PC-3 (cell line): ENCODE measurements around the gene PRRC1.

ENCODE experiments used
- CTCF ChIP-seq: fragments of 300-600 bp; sonication (generic); conservative IDR thresholded peaks from 2 replicates; pipeline ENCODE4 v1.5.1; 2017; ENCODE audit warnings: antibody characterized with exemption, low read depth, mild to moderate bottlenecking, low read length
- EZH2 ChIP-seq: fragments of 300-600 bp; sonication (generic); IDR thresholded peaks from one replicate; pipeline ENCODE4 v1.6.1; 2017; ENCODE audit warnings: antibody characterized with exemption, mild to moderate bottlenecking, low read length; ENCODE audit not compliant: unreplicated experiment
- EZH2phosphoT487 ChIP-seq: fragments of 300-600 bp; sonication (generic); IDR thresholded peaks from 2 replicates; pipeline ENCODE4 v1.6.1; 2018; ENCODE audit warnings: mild to moderate bottlenecking, antibody characterized with exemption, low read length, borderline replicate concordance

DNA sequence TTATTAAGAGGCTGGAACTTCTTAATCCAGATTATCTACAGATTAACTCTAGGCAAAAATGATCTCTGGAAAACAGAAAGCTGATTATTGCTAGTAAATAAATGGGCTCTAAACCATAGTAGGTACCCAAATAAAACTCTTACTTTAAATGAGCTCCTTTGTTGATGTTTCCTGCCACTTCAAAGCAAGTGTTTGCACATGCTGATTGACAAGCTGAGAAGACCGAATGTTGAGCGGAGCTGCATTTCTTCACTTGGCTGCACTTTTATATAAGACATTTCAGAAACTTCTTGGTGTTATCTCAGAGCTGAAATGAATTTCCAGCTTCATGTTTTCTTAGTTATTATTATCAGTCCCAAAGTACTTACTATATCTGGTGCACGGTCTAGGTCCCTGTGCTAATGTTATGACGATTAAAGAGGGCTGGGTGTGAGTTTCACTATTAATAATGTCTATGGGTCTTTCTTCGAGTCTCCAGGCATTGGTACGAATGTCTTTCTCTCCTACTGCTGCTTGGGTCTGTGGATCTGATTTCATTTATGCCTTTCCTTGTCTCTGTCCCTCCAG is 72.8 kb downstream of the PRRC1 start:
- TF ChIP-seq CTCF (no peak), EZH2phosphoT487 (no peak), EZH2 (no peak)
